Retinal pigment epithelial cell (primary cell): Measurements from ENCODE around the gene GPR141.

Experiments
- DNase-seq: peaks from one replicate; pipeline ENCODE4 v3.0.0-alpha.2; 2010; ENCODE audit warnings: low read depth
- H3K4me3 ChIP-seq: 2 replicates; pipeline ENCODE4 v1.5.1; 2011; ENCODE audit warnings: mild to moderate bottlenecking, low read length, control low read depth, moderate library complexity
- CTCF ChIP-seq: conservative IDR thresholded peaks from 2 replicates; pipeline ENCODE4 v1.5.1; 2011; ENCODE audit warnings: low read depth, low read length, control low read depth, inconsistent platforms

GPR141 gene

GRCh38 chr7:37683246-37684120 is at the start of gene GPR141:
Gene GPR141 (plus strand): TSS chr7:37683766. CDS start chr7:37740394, 56,628 bp downstream.
- DNase-seq = no peak
- H3K4me3 ChIP-seq = no peak within 1 kb of the TSS
- TF ChIP-seq CTCF = no peak

DNA sequence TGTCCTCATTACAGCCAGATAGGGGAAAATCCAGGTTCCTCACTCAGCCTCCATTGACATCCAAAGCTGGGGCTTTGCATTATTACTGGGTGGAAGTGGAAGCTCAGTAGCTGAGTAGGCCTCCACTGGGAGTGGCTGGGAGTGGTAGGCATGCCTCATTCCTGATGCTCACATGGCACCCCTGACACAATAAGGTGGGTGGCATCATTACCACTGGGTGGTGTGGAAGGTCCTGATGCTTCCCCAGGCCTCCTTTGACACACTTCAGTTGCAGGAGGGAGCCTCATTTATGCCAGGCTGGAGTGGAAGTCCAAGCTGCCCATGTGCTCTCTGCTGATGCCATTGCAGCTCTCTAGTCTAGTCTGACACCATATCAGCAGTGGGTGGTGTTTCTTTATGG is 48.2 kb upstream of the GPR141 start:
- H3K4me3 ChIP-seq = no peak overlapping the region
- no peak for DNase-seq
- TF ChIP-seq CTCF = no peak

- H3K4me3 ChIP-seq = no peak overlapping the region
- no peak for DNase-seq
- TF ChIP-seq CTCF = no peak
These were observed 41.5 kb upstream of the GPR141 start for GRCh38 chr7:37642028-37642540.

DNA sequence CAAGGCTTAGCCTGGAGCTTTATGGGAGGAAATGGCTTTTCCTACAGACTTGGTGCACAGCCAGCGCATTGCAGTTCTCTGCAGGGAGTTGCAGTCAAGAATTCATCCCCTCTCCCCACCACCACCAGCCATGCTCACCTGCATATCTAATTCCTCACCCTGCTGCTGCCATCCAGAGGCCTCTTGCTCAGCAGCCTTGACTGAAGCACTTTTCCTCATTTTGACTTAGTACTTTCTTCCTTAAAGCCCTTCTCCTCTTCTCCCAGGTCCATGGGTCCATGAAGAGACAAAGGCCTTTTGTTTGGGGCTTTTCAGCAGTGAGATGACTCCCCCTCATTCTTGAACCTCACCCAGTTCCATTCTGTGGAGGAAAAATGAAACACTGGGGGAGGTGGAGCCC is 39.7 kb upstream of the GPR141 start:
- H3K4me3 ChIP-seq = no peak overlapping the region
- TF ChIP-seq CTCF = no peak
- DNase-seq = no peak

DNA sequence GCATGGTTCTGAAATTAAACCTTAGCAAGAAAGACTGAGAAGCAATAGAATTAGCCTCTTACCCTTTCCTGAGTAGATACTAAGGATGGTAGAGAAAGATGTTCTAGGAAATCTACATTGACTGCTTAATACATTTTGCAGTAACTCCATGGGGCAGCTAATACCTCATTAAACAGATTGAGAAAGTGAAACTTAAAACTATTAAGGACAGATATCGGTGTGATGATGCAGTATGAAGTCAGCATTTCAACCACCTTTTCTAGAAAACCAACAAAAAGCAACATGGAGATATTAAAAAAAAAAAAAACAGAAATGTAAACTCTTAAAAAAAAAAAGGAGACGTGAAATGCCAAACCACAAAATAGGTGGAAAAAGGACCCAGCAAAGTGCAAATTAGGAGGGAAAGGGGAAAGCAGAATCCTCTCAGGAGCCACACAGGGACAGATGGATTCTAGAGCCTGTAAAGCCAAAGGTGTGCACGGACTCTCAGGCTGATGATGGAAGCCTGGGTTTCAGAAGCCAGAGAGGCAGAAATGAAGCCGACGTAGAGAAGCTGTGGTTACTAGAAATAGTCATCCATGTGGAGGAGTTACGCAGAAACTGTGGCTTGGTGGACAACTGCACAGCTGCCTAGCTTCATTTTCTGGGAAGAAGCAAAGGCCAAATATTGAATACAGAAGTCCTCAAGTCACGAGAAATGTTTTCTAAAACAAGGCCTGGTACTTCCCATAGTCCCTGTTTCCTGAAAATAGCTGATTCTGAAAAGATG is 38.1 kb upstream of the GPR141 start:
- no peak for TF ChIP-seq CTCF

DNA sequence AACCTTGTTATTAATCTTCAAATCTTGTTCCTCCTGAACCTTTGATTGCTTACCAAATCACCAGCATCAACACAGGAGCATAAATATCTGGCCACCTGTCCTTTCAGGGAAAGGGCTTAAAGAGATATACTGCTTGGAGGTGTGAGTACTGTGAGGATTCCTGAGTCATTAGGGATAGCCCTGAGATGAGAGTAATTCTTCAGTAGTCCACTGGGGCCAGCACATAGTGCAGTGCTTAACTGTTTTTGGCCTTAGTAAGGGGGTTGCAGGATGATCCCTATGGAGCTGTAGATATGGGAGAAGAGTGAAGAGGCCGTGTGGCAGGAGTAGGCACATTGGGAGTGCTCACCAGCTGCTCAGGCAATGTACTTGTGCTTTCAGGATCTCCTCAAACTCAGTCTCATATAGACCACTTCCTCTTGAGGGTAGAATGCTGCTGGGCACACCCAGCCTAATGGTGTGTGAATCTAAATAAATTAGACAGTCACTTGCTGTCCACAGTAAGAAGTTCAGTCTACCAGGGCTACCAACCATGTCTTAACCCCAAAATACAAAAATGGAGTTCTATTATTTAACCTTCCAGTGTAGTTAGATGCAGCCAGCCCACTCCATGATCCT is 26.5 kb upstream of the GPR141 start:
- DNase-seq = no peak
- H3K4me3 ChIP-seq = no peak overlapping the region
- no peak for TF ChIP-seq CTCF

More for the DNA sequence above, 38.1 kb upstream of the GPR141 start:
- no peak overlapping the region for H3K4me3 ChIP-seq
- DNase-seq = no peak
